ENCODE data around the gene ICAM5. TPM values are rescaled to one million over a fixed set of nuclear protein-coding genes. Genes with fewer than 3 reads are reported as not detected.

ICAM5 gene
- total and polyA plus RNA-seq, 2 donors (not counting 1 experiment from before 2014, with no cell fraction given), result 0.47 to 2.5 TPM

- no peak overlapping the region for H3K9ac ChIP-seq (ENCODE audit: insufficient read depth, low read length)
- H3K79me2 ChIP-seq (ENCODE audit: control insufficient read depth, insufficient read depth, low read length), result no peaks in the 10 kb centered on the region
- peaks cover 38% of the 10 kb centered on the region for H3K27me3 ChIP-seq (ENCODE audit: control insufficient read depth, insufficient read depth, low read length)
- H3K4me1 ChIP-seq (ENCODE audit: control insufficient read depth, extremely low read depth, insufficient read depth, low read length), result peaks cover 4% of the 10 kb centered on the region
- no peaks in the 10 kb centered on the region for H4K20me1 ChIP-seq (ENCODE audit: control insufficient read depth, extremely low read depth, insufficient read depth, low read length)
- H3K36me3 ChIP-seq (ENCODE audit: control insufficient read depth, insufficient read depth, low read length), result no peaks in the 10 kb centered on the region
- H3K9me3 ChIP-seq (ENCODE audit: control insufficient read depth, insufficient read depth, low read depth, low read length), result no peaks in the 10 kb centered on the region
- no peak overlapping the region for H3K4me3 ChIP-seq (replicated peaks in 1 of 4; ENCODE audit: control extremely low read depth in 1 of 4, insufficient read depth in 1 of 4, low read depth in 3 of 4, low read length in 4 of 4)
- no peak overlapping the region for H2AFZ ChIP-seq (ENCODE audit: low read length)
- no peak for TF ChIP-seq CTCF (conservative IDR thresholded peaks at IDR 0.05 in 1 of 2, IDR thresholded peaks at IDR 0.05 in 1 of 2; ENCODE audit: low read depth in 1 of 2, low read length in 2 of 2)
- peak; percentile 17 for TF ChIP-seq EZH2 (IDR thresholded peaks at IDR 0.05; ENCODE audit: low read length, missing control alignments)
- H3K27ac ChIP-seq (ENCODE audit: insufficient read depth, low read length), result no peak overlapping the region
- H3K4me2 ChIP-seq (ENCODE audit: extremely low read depth, insufficient read depth, low read length), result no peak overlapping the region
- no peak for DNase-seq (ENCODE audit: low read depth in 2 of 2)
Measured at GRCh38 chr19:10295847-10296591, 6.3 kb downstream of the ICAM5 start.

- no peak overlapping the region for H3K27ac ChIP-seq (ENCODE audit: insufficient read depth, low read length)
Measured at GRCh38 chr19:10299545-10300458, 10.1 kb downstream of the ICAM5 start.

More at GRCh38 chr19:10299545-10300458, 10.1 kb downstream of the ICAM5 start:
- no peaks in the 10 kb centered on the region for H3K79me2 ChIP-seq (ENCODE audit: control insufficient read depth, insufficient read depth, low read length)
- no peak overlapping the region for H3K9ac ChIP-seq (ENCODE audit: insufficient read depth, low read length)
- H3K4me3 ChIP-seq (replicated peaks in 1 of 4; ENCODE audit: control extremely low read depth in 1 of 4, insufficient read depth in 1 of 4, low read depth in 3 of 4, low read length in 4 of 4), result no peak overlapping the region
- no peaks in the 10 kb centered on the region for H4K20me1 ChIP-seq (ENCODE audit: control insufficient read depth, extremely low read depth, insufficient read depth, low read length)
- no peaks in the 10 kb centered on the region for H3K9me3 ChIP-seq (ENCODE audit: control insufficient read depth, insufficient read depth, low read depth, low read length)
- peaks cover 11% of the 10 kb centered on the region for H3K27me3 ChIP-seq (ENCODE audit: control insufficient read depth, insufficient read depth, low read length)
- H2AFZ ChIP-seq (ENCODE audit: low read length), result no peak overlapping the region
- H3K4me1 ChIP-seq (ENCODE audit: control insufficient read depth, extremely low read depth, insufficient read depth, low read length), result peaks cover 3% of the 10 kb centered on the region
- no peak for DNase-seq (ENCODE audit: low read depth in 2 of 2)
- H3K36me3 ChIP-seq (ENCODE audit: control insufficient read depth, insufficient read depth, low read length), result no peaks in the 10 kb centered on the region
- H3K4me2 ChIP-seq (ENCODE audit: extremely low read depth, insufficient read depth, low read length), result no peak overlapping the region
- TF ChIP-seq CTCF (conservative IDR thresholded peaks at IDR 0.05 in 1 of 2, IDR thresholded peaks at IDR 0.05 in 1 of 2; ENCODE audit: low read depth in 1 of 2, low read length in 2 of 2), result no peak
- TF ChIP-seq EZH2 (IDR thresholded peaks at IDR 0.05; ENCODE audit: low read length, missing control alignments), result no peak
